ENCODE measurements around the gene PHTF2.

PHTF2 gene

GRCh38 chr7:77798394-77799077, at the start of gene PHTF2, which contains the start of gene TMEM60:
PHTF2 (plus strand) TSS chr7:77798773.
TMEM60 (minus strand) TSS chr7:77798434; CDS start chr7:77794373, 4,061 bp downstream.
- CTCF ChIA-PET, result interaction anchor here (0.7 to 1.2 kb wide), 2 partner anchors 101 to 105 kb away, joined by 3 read pairs; no protein-coding TSS in a partner anchor
- H3K27me3 Mint-ChIP-seq, result peaks cover 3% of the 10 kb centered on the region
- H3K9me3 Mint-ChIP-seq, result no peaks in the 10 kb centered on the region
- peaks cover 71% of the 10 kb centered on the region for H3K4me1 Mint-ChIP-seq
- H3K4me3 Mint-ChIP-seq, result peak within 1 kb of the TSS; percentile 83
- peak within 1 kb of the TSS; percentile 91 for H3K27ac Mint-ChIP-seq
- peak; percentile 97 for DNase-seq
- H3K36me3 Mint-ChIP-seq, result peaks cover 51% of the 10 kb centered on the region

- peaks cover 26% of the 10 kb centered on the region for H3K4me1 Mint-ChIP-seq
- H3K27me3 Mint-ChIP-seq, result no peaks in the 10 kb centered on the region
- CTCF ChIA-PET, result interaction anchor here (1.0 to 2.6 kb wide), 3 partner anchors 7 to 101 kb away, joined by 3 to 9 read pairs (median 3); no protein-coding TSS in a partner anchor
- peaks cover 24% of the 10 kb centered on the region for H3K36me3 Mint-ChIP-seq
- no peaks in the 10 kb centered on the region for H3K9me3 Mint-ChIP-seq
- DNase-seq, result no peak
- H3K27ac Mint-ChIP-seq, result no peak overlapping the region
- no peak overlapping the region for H3K4me3 Mint-ChIP-seq
Observed at GRCh38 chr7:77752016-77752415, 46.6 kb upstream of the PHTF2 start.

GRCh38 chr7:77753173-77753572, 45.4 kb upstream of the PHTF2 start:
- no peaks in the 10 kb centered on the region for H3K9me3 Mint-ChIP-seq
- H3K27ac Mint-ChIP-seq, result no peak overlapping the region
- no peak for DNase-seq
- H3K4me3 Mint-ChIP-seq, result no peak overlapping the region
- peaks cover 26% of the 10 kb centered on the region for H3K4me1 Mint-ChIP-seq
- no peaks in the 10 kb centered on the region for H3K27me3 Mint-ChIP-seq
- H3K36me3 Mint-ChIP-seq, result peaks cover 20% of the 10 kb centered on the region
- CTCF ChIA-PET, result interaction anchor here (0.6 to 2.6 kb wide), 3 partner anchors 94 to 102 kb away, joined by 3 to 15 read pairs (median 9); no protein-coding TSS in a partner anchor

GRCh38 chr7:77757589-77757988, 41.0 kb upstream of the PHTF2 start:
- DNase-seq, result no peak
- Mint-ChIP-seq H3K4me3 (no peak overlapping the region), H3K4me1 (peaks cover 21% of the 10 kb centered on the region), H3K9me3 (no peaks in the 10 kb centered on the region), H3K36me3 (peaks cover 6% of the 10 kb centered on the region), H3K27me3 (no peaks in the 10 kb centered on the region), H3K27ac (no peak overlapping the region)
- CTCF ChIA-PET, result interaction anchor here (1.0 to 4.0 kb wide), 5 partner anchors 10 to 509 kb away, joined by 3 to 32 read pairs (median 4); no protein-coding TSS in a partner anchor

- peak; percentile 74 for DNase-seq
- CTCF ChIA-PET, result interaction anchor here (0.6 to 3.4 kb wide), 15 partner anchors 8 to 210 kb away, joined by 3 to 41 read pairs (median 4); no protein-coding TSS in a partner anchor
- Mint-ChIP-seq H3K4me1 (peaks cover 5% of the 10 kb centered on the region), H3K27me3 (no peaks in the 10 kb centered on the region), H3K36me3 (peaks cover 3% of the 10 kb centered on the region), H3K9me3 (no peaks in the 10 kb centered on the region), H3K4me3 (no peak overlapping the region), H3K27ac (no peak overlapping the region)
Observed at GRCh38 chr7:77759294-77759889, 39.2 kb upstream of the PHTF2 start.

GRCh38 chr7:77760809-77761453, 37.6 kb upstream of the PHTF2 start:
- Mint-ChIP-seq H3K27me3 (no peaks in the 10 kb centered on the region), H3K9me3 (no peaks in the 10 kb centered on the region), H3K4me1 (peaks cover 3% of the 10 kb centered on the region), H3K27ac (no peak overlapping the region), H3K4me3 (no peak overlapping the region), H3K36me3 (peaks cover 7% of the 10 kb centered on the region)
- DNase-seq, result no peak
- CTCF ChIA-PET, result interaction anchor here (1.4 to 3.4 kb wide), 5 partner anchors 13 to 173 kb away, joined by 3 to 41 read pairs (median 5); no protein-coding TSS in a partner anchor

GRCh38 chr7:77765481-77765880, 33.1 kb upstream of the PHTF2 start:
- Mint-ChIP-seq H3K27ac (no peak overlapping the region), H3K4me3 (no peak overlapping the region), H3K4me1 (peaks cover 3% of the 10 kb centered on the region), H3K36me3 (peaks cover 21% of the 10 kb centered on the region), H3K27me3 (no peaks in the 10 kb centered on the region), H3K9me3 (no peaks in the 10 kb centered on the region)
- no peak for DNase-seq
- CTCF ChIA-PET, result interaction anchor here (0.9 to 1.3 kb wide), 2 partner anchors 17 to 116 kb away, joined by 3 read pairs; no protein-coding TSS in a partner anchor

GRCh38 chr7:77765906-77766800, 32.4 kb upstream of the PHTF2 start:
- Mint-ChIP-seq H3K4me3 (no peak overlapping the region), H3K9me3 (no peaks in the 10 kb centered on the region), H3K27ac (no peak overlapping the region), H3K27me3 (no peaks in the 10 kb centered on the region), H3K4me1 (peaks cover 2% of the 10 kb centered on the region), H3K36me3 (peaks cover 22% of the 10 kb centered on the region)
- CTCF ChIA-PET, result interaction anchor here (0.6 to 1.3 kb wide), 3 partner anchors 17 to 166 kb away, joined by 3 to 5 read pairs (median 3); no protein-coding TSS in a partner anchor
- DNase-seq, result no peak

- CTCF ChIA-PET, result interaction anchor here (1.3 kb wide), 1 partner anchor 118 kb away, joined by 3 read pairs; no protein-coding TSS in a partner anchor
- DNase-seq, result no peak
- H3K27ac Mint-ChIP-seq, result no peak overlapping the region
Observed at GRCh38 chr7:77766801-77767605, 31.6 kb upstream of the PHTF2 start.

GRCh38 chr7:77770316-77770715, 28.3 kb upstream of the PHTF2 start:
- H3K4me1 Mint-ChIP-seq, result no peaks in the 10 kb centered on the region
- H3K4me3 Mint-ChIP-seq, result no peak overlapping the region
- no peak for DNase-seq
- H3K9me3 Mint-ChIP-seq, result no peaks in the 10 kb centered on the region
- H3K27ac Mint-ChIP-seq, result no peak overlapping the region
- CTCF ChIA-PET, result no interaction called here
- peaks cover 31% of the 10 kb centered on the region for H3K36me3 Mint-ChIP-seq
- no peaks in the 10 kb centered on the region for H3K27me3 Mint-ChIP-seq

More at GRCh38 chr7:77766801-77767605, 31.6 kb upstream of the PHTF2 start:
- H3K9me3 Mint-ChIP-seq, result no peaks in the 10 kb centered on the region
- peaks cover 20% of the 10 kb centered on the region for H3K36me3 Mint-ChIP-seq
- no peaks in the 10 kb centered on the region for H3K4me1 Mint-ChIP-seq
- H3K27me3 Mint-ChIP-seq, result no peaks in the 10 kb centered on the region
- no peak overlapping the region for H3K4me3 Mint-ChIP-seq

GRCh38 chr7:77771901-77772300, 26.7 kb upstream of the PHTF2 start:
- Mint-ChIP-seq H3K36me3 (peaks cover 33% of the 10 kb centered on the region), H3K27ac (no peak overlapping the region), H3K4me3 (no peak overlapping the region), H3K4me1 (no peaks in the 10 kb centered on the region), H3K27me3 (no peaks in the 10 kb centered on the region), H3K9me3 (no peaks in the 10 kb centered on the region)
- no peak for DNase-seq
- CTCF ChIA-PET, result interaction anchor here (1.0 kb wide), 1 partner anchor 12 kb away, joined by 3 read pairs; no protein-coding TSS in a partner anchor

GRCh38 chr7:77778535-77778934, 20.0 kb upstream of the PHTF2 start:
- H3K36me3 Mint-ChIP-seq, result peaks cover 48% of the 10 kb centered on the region
- H3K27me3 Mint-ChIP-seq, result no peaks in the 10 kb centered on the region

GRCh38 chr7:77782383-77782782, 16.2 kb upstream of the PHTF2 start:
- Mint-ChIP-seq H3K9me3 (no peaks in the 10 kb centered on the region), H3K27ac (no peak overlapping the region), H3K36me3 (peaks cover 48% of the 10 kb centered on the region), H3K4me1 (peaks cover 2% of the 10 kb centered on the region), H3K4me3 (no peak overlapping the region), H3K27me3 (no peaks in the 10 kb centered on the region)
- CTCF ChIA-PET, result no interaction called here
- DNase-seq, result no peak

More at GRCh38 chr7:77778535-77778934, 20.0 kb upstream of the PHTF2 start:
- Mint-ChIP-seq H3K9me3 (no peaks in the 10 kb centered on the region), H3K4me3 (no peak overlapping the region), H3K4me1 (no peaks in the 10 kb centered on the region), H3K27ac (no peak overlapping the region)
- no peak for DNase-seq
- CTCF ChIA-PET, result no interaction called here
